Measurements from ENCODE around the gene ZDHHC21.

Gene ZDHHC21

DNA sequence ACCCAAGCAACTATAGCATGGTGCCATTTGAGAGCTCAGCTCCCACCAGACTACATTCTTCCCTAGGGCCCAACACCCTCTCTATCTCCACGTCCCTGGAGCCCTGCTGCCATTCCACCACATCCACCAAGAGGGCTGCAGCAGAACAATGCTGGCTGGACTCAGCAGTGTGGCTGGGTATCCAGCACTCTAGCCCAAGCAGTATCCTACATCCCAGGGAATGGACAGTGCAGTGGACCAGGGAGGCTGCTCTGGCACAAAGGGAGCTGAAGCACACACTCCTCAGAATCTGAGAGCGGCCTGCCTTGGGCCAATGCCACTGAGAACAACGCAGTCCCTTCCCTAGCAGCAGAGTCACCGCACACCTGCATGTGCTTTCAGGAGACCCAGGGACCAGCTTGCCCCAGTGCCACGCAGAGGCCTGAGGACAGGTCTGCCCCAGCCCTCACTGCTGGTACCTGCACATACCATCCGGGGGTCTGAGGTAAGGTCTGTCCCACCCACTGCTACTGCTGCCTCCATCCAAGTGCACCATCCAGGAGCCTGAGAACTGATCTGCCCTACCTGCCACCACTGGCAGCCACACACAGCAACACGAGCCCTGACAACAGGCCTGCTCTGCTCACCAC lies 95.9 kb downstream of the ZDHHC21 start:
- no peak for DNase-seq

DNA sequence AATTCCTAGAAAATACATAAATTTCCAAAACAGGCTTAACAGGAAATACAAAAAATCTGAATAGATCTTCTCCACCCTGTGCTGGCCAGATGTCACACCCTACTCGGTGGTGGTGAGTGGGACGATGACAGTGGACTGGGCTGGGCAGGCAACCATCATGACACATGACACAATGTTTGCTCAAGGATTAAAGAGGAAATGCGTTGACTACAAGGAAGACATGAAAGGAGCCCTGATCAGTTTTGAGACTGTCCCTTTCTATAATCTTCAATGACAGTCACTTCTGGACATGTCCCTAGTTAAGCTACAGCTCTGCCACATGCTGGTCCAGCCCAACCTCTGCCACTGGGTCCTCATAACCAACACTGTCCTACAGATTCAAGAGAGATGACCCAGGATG lies 99.8 kb downstream of the ZDHHC21 start:
- no peak for DNase-seq

DNA sequence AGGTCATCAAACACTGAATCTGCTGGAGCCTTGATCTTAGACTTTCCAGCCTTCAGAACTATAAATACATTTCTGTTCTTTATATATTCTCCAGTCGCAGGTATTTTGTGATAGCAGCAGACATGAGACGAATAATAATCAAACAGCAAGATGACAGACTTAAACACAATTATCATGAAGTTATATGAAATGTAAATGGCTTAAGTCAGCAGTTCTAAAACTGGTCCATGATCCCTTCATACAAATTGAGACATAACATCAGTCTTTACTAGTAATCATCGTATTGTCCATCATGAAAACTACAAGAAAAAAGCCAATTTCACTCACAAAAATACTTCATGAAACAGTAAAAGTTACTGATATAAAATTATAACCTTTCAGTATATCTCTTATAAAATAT lies 101.8 kb downstream of the ZDHHC21 start:
- DNase-seq = no peak

DNA sequence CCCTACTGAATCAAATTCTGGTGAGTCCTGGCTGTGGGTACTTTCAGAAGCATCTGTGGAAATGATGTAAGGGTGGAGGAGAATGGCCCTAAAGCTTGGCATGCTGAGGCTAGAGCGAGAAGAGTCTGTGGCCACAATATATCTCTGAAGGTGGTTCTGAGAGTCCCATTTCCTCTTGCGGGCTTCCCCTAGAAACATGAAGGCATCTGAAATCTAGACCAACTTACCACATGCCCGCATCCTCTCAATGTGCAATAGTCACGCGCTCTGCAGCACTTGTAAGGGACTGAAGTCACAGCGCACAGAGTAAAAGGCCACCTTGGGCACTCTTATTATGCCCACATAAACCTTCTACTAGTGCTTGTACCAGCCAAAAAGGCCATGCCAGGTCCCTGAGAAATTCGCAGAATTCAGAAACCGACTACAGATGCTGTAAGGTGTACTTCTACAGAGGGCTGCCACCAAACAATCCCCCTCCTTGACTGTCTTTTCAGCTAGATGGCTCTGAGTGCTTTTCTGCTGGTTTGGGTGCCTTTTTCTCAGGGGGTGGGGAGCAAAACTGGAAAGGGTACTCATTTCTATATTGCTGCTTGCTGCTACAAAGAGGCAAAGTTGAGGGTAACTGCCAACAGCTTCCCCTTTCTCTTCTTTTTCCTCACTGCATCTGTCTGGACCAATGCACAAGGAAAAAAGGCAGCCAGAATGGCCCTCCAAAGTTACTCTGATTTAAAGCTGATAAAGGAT lies 107.3 kb downstream of the ZDHHC21 start:
- DNase-seq = no peak

DNA sequence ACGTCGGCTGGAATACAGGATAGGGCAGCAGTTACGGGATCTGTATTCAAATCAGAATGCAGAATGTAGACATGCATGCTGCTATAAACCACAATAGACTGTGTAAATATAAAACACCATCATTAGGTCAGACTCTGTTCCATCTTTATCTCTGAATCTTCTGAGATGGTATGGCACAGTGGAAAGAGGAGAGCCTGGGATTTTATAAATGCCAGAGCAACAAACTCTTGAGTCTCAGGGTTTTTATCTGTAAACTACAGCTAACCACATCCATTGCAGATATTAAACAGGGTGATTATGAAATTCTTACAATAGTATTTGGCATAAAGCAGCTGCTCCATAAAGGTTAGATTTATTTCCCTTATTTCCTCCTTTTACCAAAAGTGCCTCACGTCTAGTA lies 108.7 kb downstream of the ZDHHC21 start:
- no peak for DNase-seq

DNA sequence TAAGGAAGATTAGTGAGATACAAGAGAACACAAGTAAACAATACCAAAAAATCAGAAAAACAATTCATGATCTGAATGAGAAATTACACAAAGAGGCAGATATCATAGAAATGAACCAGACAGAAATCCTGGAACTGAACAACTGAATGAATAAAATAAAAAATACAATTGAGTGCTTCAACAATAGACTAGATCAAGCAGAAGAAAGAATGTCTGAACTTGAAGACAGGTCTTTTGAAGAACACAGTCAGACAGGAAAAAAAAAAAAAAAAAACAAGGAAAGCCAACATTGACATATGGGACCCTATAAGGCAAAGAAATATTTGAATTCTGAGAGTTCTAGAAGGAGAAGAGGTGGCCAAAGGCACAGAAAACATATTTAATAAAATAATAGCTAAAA lies 115.2 kb downstream of the ZDHHC21 start:
- DNase-seq = no peak

DNA sequence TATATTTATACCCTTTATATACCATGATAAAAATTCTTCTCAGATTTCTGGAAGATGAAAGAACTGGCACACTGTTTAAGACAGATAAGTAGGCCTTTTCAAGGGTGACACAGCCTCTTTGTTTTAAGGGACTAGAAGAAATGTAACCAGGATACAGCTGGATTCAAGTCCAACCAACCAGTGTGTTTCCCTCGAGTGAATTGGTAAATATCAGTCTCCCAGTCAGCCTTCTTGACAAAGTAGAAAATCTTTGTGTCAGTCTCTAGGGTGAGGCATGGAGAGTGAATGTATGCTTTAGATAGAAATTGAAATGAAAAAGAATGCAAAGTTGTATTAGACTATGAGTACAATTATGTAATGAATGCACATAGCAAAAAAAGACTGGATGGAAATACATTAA lies 119.1 kb downstream of the ZDHHC21 start:
- no peak for DNase-seq

DNA sequence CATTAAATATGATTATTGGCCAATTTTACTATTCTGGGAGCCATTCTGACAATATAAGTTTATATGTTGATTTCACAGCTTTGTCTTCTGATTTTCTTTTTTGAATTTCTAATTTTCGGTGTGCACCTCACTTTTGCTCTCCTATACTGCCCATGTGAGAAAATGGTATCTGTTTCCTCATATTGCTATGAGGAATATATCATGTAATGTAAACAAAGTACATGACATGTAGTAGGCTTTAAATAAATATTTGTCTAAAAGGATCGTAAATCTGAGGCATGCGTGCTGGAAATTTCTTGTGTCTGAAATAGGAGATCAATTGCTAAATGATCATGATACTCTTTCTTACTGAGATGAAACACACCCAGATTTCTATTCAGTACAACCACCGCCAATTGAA lies 119.9 kb downstream of the ZDHHC21 start:
- DNase-seq = no peak

DNA sequence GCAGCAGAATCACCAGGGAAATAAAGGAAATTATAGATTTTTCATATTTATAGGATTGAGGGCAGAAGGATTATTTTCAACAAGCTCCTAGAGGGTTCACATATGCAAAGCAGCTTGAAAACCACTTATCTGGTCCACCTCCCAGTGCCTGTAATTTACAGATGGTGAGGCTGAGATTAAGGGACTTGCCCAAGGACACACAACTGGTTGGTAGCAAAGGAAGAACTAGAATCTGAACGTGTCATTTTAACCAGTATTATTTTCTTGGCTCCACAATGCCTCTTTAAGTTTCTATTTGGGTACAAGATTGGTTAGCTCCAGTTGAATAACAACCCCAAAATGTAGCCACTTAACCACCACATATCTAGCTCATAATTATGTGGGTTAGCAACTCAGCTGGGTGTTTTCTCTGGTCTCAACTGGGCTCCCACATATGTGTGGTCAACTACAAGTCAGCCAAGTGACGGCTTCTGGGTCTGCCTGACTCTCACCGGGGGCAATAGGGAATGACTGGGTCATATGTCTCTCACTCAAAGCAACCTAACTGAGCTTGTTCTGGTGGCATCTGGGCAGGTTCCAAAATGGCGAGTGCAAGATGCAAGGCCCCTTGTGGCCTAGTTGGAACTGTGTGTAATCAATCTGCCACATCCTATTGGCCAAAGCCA lies 127.7 kb downstream of the ZDHHC21 start:
- no peak for DNase-seq

DNA sequence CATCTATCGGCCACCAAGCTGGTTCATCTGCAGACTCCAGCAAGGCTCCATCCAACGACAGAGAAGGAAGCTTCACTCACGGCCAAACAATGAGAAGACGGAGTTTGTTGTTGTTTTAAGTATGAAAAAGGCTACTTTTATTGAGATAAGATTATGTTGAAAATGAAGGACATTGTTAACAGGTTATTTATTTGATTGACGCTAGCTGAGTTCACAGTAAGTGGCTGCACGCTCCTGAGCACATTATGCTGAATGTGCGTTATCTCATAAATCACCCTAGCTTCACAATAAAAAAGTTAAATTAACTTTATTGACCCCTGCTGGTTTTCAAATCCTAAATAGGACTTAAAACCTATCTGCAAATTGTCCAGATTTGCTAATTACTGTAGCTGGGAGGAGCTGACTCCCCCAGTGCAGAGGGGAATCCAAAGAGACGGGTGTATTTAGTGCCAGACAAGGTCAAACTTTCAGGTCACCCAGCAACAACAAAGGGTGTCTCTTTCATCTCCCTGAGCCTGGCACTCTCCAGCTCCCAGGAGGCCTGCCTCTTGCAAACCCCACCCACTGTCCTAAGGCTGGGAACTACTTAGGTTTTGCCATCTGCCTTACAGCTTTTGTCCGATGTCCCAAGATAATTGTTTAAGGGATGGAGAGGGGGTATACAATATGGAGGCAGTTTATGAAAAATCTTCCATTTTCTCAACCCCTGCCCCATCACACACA lies 129.2 kb downstream of the ZDHHC21 start:
- no peak for DNase-seq

DNA sequence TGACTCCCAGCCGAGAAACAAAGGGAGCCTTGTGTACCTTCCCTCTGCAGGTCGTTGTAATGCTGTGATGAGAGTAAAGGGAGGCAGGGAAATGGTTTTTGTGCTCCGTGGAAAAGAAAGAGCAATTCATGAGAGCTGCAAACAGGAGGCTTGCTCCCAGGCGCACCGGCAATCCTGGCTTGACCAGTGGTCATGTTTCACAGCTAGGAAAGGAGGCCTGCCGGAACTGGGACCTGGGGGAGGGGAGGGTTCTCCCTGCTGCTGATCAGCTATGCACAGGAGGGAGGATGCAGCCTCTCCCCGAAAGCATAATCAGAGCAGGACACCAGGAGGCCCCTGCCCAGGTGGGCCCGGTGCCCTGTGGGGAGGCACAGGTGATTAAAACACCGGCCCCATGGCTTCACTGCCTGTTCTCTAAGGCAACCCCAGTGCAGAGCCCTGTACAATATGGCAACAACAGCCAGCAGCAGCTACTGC lies 131.3 kb downstream of the ZDHHC21 start:
- no peak for DNase-seq
